ENCODE measurements around the gene DUSP21. TPM values are rescaled to one million over a fixed set of nuclear protein-coding genes. Genes with fewer than 3 reads are reported as not detected.

Gene DUSP21
- total RNA-seq, 2 experiments from 2014 or later = not detected

DNA sequence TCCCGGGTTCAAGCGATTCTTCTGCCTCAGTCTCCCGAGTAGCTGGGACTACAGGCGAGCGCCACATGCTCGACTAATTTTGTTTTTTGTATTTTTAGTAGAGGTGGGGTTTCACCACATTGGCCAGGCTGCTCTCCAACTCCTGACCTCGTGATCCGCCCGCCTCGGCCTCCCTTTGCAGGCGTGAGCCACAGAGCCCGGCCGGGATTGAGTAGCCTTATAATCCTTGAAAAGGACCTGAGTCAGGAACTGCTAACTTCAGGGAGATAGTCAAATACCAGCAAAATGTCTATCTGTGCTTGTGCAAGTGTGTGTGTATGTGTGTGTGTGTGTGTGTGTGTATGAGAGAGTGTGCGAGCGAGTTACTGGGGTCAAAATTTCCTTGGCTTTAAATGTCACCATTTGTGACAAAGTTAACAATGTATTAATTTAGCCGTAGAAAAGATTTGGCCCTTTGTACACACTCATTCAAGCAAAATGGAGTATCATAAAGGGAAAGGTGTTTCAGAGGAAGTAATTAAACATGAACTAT, 27.4 kb downstream of the DUSP21 start:
- CTCF ChIA-PET = interaction anchor here (0.5 kb wide), 1 partner anchor 28 kb away, joined by 3 read pairs; no protein-coding TSS in a partner anchor

DNA sequence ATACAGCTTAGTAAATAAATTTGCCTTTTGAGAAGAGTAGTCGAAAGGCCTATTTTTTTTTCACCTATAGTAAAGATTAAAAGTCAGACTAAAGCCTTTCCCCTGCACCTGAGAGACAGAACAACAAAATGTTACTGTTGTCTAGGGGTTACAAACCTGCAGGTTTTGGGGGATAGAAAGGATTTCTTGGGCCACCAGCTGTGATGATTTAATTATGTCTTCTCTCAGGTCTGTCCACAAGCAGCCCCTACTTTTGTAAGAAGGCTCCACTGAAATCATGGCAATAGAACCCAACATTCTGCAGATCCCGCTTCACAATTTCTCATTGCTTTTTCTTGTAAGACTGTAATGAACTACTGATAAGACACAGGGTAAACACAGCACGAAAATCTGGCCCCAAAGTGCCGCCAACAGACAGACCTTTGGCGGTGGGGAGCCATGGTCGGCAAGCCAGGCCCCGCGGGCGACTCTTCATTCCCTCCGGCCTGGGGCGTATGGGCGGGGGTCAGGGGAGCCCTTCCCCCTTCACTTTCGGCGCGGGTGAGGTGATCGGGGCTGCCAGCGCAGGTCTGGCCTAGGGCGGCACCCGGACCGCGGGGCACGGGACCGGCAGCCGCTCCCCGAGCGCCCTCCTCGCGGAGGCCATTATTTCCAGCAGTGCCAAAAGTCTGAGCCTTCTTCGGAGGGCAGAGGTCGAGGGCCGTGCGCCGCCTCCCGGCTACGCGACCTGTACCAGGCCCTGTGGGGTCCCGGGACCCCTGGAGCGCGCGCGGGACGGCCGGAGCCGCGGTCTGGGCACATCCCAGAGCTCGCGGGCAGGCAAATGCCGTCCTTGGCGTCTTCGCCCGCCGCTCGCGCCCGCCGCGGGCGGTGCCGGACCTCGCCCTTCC, 28.4 kb downstream of the DUSP21 start:
- H3K9me3 Mint-ChIP-seq (ENCODE audit: low read depth) = no peaks in the 10 kb centered on the region
- CTCF ChIA-PET = no interaction called here
- DNase-seq (peak; percentile 44), ATAC-seq (peak; percentile 25)
- H3K4me1 Mint-ChIP-seq = peaks cover 7% of the 10 kb centered on the region
- peak overlapping the region; percentile 92 for H3K27ac Mint-ChIP-seq
- peak overlapping the region; percentile 90 for H3K4me3 Mint-ChIP-seq
- no peaks in the 10 kb centered on the region for H3K27me3 Mint-ChIP-seq
- peaks cover 5% of the 10 kb centered on the region for H3K36me3 Mint-ChIP-seq

More for the DNA sequence above, 27.4 kb downstream of the DUSP21 start:
- no peaks in the 10 kb centered on the region for H3K27me3 Mint-ChIP-seq
- peaks cover 6% of the 10 kb centered on the region for H3K4me1 Mint-ChIP-seq
- H3K4me3 Mint-ChIP-seq = peak overlapping the region; percentile 48
- peaks cover 5% of the 10 kb centered on the region for H3K36me3 Mint-ChIP-seq
- ATAC-seq (no peak), DNase-seq (no peak)
- H3K9me3 Mint-ChIP-seq (ENCODE audit: low read depth) = no peaks in the 10 kb centered on the region
- peak overlapping the region; percentile 35 for H3K27ac Mint-ChIP-seq

DNA sequence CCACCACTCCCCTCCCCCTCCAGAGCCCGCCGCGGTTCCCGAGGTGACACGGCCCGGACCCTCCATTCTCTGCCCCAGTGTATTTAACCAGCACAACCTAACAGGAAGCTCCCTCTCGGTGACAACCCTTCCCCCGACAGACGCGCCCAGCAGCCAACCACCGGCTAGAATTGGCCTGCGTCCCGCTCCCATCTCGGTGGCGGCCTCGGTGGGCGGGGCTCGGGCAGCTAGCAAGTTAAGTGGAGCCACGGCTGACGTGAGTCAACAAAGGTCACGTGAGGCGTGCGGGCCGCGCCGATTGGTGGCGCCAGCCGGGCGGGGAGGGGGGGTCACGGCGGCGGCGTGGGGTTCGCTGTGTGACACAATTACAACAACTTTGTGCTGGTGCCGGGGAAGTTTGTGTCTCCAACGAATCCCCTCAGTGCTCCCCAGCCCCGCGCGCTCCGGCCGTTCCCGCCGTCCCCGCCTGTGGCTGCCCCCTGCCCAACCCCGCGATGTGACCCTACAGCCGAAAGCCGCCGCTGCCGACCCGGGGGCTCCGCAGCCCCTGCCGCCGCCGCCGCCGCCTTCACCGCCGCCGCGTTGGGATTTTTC, 29.1 kb downstream of the DUSP21 start, which contains the start of gene KDM6A:
Gene KDM6A (plus strand): TSS at position 368 of the 594 bp plus-strand sequence. CDS start 364 bp downstream, outside the sequence.
- peak; percentile 91 for ATAC-seq
- H3K4me1 Mint-ChIP-seq = peaks cover 9% of the 10 kb centered on the region
- CTCF ChIA-PET = no interaction called here
- peak within 1 kb of the TSS; percentile 90 for H3K4me3 Mint-ChIP-seq
- H3K27me3 Mint-ChIP-seq = no peaks in the 10 kb centered on the region
- peaks cover 7% of the 10 kb centered on the region for H3K36me3 Mint-ChIP-seq
- H3K9me3 Mint-ChIP-seq (ENCODE audit: low read depth) = no peaks in the 10 kb centered on the region
- peak; percentile 97 for DNase-seq
- peak within 1 kb of the TSS; percentile 98 for H3K27ac Mint-ChIP-seq

DNA sequence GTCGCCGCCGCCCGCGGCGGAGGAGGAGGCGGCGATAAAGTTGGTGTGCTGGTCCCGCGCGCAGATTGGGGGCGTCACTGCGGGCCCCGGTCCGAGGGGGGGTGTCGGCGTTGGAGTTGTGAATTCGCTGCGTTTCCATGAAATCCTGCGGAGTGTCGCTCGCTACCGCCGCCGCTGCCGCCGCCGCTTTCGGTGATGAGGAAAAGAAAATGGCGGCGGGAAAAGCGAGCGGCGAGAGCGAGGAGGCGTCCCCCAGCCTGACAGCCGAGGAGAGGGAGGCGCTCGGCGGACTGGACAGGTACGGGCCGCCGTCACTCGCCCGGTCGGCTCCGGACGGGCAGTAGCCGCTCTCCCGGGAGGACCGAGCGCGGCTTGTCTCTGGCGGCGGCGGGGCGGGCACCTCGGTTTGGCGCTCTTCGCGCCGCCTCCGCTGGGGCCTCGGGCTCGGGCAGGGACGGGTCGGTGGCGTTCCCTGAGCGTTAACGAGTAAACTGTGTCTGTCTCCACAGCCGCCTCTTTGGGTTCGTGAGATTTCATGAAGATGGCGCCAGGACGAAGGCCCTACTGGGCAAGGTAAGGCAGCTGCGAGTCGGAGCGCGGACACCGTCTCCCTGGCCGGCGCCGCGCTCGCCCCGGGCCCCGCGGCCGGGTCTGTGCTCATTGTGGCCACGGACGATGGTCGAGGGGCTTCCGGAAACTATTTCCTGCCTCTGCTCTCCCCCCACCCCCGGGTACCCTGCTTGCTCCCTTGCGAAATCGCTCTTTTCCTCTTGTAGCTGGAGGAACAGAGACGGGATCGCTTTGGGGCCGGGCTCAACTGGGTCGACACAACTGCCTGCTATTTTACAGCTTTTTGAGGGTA, 29.8 kb downstream of the DUSP21 start:
- H3K4me1 Mint-ChIP-seq = peaks cover 9% of the 10 kb centered on the region
- peak; percentile 55 for DNase-seq
- no peaks in the 10 kb centered on the region for H3K27me3 Mint-ChIP-seq
- peak overlapping the region; percentile 90 for H3K4me3 Mint-ChIP-seq
- H3K9me3 Mint-ChIP-seq (ENCODE audit: low read depth) = no peaks in the 10 kb centered on the region
- H3K27ac Mint-ChIP-seq = peak overlapping the region; percentile 98
- CTCF ChIA-PET = interaction anchor here (1.0 to 1.4 kb wide), 2 partner anchors 197 to 818 kb away, joined by 3 to 5 read pairs; no protein-coding TSS in a partner anchor
- H3K36me3 Mint-ChIP-seq = peaks cover 7% of the 10 kb centered on the region
- peak; percentile 4 for ATAC-seq

DNA sequence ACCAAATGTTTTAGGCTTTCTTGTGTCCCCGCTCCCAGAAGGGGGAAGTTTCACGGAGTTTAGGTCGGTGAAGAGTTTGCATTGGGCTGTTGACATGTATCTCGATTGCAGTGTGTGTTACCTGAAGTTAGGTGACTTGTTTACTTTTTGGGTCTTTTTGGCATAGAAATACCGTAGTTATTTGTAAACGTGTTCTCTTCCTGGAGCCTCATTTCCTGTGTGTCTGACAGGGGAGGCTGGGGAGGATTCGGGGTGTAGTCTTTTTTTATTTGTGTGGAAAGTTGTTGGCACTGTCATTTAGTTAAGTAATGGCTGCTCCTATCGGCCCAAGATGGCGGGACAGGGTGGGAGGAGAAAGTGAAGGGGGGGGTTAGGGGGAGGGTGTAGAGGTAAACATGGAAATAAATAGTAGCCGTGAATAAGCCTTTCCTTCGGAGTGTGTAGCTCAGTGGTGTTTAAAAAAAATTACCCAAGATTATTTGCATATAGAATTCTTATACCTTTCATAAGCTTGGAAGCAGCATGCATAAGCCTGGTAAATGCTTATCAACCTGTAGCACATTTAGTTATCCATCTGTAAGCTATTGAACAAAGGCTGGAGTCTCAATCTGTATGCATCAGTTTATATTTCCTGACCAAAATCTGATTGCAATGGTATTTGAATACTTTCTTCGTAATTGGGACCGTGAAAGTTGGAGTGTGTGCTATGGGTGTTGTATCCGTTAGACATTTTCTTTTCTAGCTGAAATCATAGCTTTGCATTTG, 30.8 kb downstream of the DUSP21 start:
- CTCF ChIA-PET = interaction anchor here (1.0 to 1.4 kb wide), 3 partner anchors 193 to 819 kb away, joined by 3 to 5 read pairs (median 5); no protein-coding TSS in a partner anchor
- Mint-ChIP-seq H3K36me3 (peaks cover 9% of the 10 kb centered on the region), H3K27me3 (no peaks in the 10 kb centered on the region), H3K4me3 (peak overlapping the region; percentile 90), H3K9me3 (ENCODE audit: low read depth) (no peaks in the 10 kb centered on the region), H3K4me1 (peaks cover 12% of the 10 kb centered on the region), H3K27ac (peak overlapping the region; percentile 98)
- DNase-seq (peak; percentile 59), ATAC-seq (no peak)

DNA sequence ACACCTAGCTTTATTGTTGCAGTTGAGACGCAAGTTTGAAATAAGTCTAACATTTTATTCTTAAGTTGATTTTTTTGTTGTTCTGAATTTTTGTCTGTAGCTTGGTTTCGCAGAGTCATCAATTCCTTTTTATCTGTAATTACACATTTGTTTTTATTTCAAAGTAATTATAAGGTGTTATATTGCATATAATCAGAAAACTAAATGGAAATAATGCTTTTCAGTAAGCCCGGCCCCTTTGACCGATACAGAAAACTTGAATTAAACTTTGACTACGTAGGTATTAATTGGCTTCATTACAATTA, 31.3 kb downstream of the DUSP21 start:
- peaks cover 13% of the 10 kb centered on the region for H3K4me1 Mint-ChIP-seq
- H3K4me3 Mint-ChIP-seq = peak overlapping the region; percentile 90
- no peaks in the 10 kb centered on the region for H3K27me3 Mint-ChIP-seq
- DNase-seq = no peak
- ATAC-seq = no peak
- CTCF ChIA-PET = interaction anchor here (1.3 kb wide), 1 partner anchor 193 kb away, joined by 5 read pairs; no protein-coding TSS in a partner anchor
- H3K9me3 Mint-ChIP-seq (ENCODE audit: low read depth) = no peaks in the 10 kb centered on the region
- H3K36me3 Mint-ChIP-seq = peaks cover 11% of the 10 kb centered on the region
- peak overlapping the region; percentile 98 for H3K27ac Mint-ChIP-seq

DNA sequence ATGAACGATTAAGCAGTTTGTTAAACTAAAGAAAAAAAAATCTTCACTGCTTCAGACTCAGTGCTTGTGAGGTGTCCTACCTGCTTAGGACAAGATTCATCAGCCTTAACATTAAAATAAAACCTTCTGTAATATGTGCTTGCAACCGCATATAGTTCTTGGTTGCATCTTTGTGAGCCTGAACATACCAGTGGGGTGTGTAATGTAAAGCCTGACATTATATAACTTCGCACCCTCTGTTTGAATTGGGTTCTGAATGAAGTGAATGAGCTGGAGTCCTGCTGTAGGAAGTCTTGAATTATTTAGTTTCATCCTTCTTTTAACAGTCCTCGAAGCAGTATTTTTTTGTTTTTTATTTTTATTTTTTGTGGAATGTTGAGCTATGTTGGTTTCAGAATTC, 32.3 kb downstream of the DUSP21 start:
- CTCF ChIA-PET = interaction anchor here (1.1 kb wide), 1 partner anchor 311 kb away, joined by 3 read pairs; no protein-coding TSS in a partner anchor
- ATAC-seq (no peak), DNase-seq (no peak)
- H3K4me3 Mint-ChIP-seq = peak overlapping the region; percentile 39
- peaks cover 12% of the 10 kb centered on the region for H3K4me1 Mint-ChIP-seq
- no peaks in the 10 kb centered on the region for H3K9me3 Mint-ChIP-seq (ENCODE audit: low read depth)
- H3K27ac Mint-ChIP-seq = no peak overlapping the region
- no peaks in the 10 kb centered on the region for H3K27me3 Mint-ChIP-seq
- H3K36me3 Mint-ChIP-seq = peaks cover 14% of the 10 kb centered on the region

DNA sequence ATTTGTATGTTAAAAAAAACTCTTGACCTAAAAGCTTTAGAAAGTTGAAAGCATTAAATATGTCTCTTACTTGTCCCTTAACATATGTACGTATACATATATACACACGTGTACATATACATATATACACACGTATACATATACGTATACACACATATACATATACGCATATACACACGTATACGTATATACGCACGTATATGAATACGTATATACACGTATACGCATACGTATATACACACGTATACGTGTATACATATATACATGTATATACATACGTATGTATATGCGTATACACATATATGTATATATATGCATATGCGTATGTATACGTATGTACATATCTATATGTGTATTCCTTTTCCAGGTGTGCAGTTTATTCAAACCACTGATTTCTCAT, 32.9 kb downstream of the DUSP21 start:
- CTCF ChIA-PET = interaction anchor here (1.1 kb wide), 1 partner anchor 310 kb away, joined by 3 read pairs; no protein-coding TSS in a partner anchor
- ATAC-seq = no peak
- Mint-ChIP-seq H3K27ac (no peak overlapping the region), H3K9me3 (ENCODE audit: low read depth) (no peaks in the 10 kb centered on the region), H3K4me3 (no peak overlapping the region), H3K36me3 (peaks cover 16% of the 10 kb centered on the region), H3K27me3 (no peaks in the 10 kb centered on the region), H3K4me1 (peaks cover 8% of the 10 kb centered on the region)
- DNase-seq = no peak

DNA sequence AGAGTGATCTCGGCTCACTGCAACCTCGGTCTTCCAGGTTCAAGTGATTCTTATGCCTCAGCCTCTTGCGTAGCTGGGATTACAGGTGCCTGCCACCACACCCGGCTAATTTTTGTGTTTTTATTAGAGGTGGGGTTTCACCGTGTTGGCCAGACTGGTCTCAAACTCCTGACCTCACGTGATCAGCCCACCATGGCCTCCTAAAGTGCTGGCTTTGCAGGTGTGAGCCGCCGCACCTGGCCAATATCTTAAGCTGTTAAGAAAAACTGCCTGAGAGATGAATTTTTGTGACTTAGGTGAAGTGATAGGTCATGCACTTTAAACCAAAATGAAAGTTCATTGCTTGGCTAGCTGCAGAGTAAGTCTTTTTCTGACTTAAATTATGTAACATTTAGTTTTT, 35.0 kb downstream of the DUSP21 start:
- ATAC-seq (no peak), DNase-seq (no peak)
- Mint-ChIP-seq H3K27me3 (no peaks in the 10 kb centered on the region), H3K27ac (no peak overlapping the region), H3K36me3 (peaks cover 16% of the 10 kb centered on the region), H3K9me3 (ENCODE audit: low read depth) (no peaks in the 10 kb centered on the region), H3K4me1 (peaks cover 10% of the 10 kb centered on the region), H3K4me3 (no peak overlapping the region)
- CTCF ChIA-PET = no interaction called here

DNA sequence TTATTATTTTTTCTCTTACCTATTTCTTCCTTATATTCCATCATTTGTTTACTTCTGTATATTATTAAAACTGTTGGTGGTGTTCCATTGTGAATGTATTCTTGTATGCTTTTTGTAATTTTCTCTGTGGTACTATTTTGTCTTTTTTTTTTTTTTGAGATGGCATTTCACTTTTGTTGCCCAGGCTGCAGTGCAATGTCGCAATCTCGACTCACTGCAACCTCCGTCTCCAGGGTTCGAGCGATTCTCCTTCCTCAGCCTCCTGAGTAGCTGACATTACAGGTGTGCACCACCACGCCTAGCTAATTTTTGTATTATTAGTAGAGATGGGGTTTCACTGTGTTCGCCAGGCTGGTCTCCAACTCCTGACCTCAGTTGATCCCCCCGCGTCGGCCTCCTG, 37.7 kb downstream of the DUSP21 start:
- peaks cover 13% of the 10 kb centered on the region for H3K36me3 Mint-ChIP-seq
- no peaks in the 10 kb centered on the region for H3K27me3 Mint-ChIP-seq
- DNase-seq (no peak), ATAC-seq (no peak)
- no peak overlapping the region for H3K4me3 Mint-ChIP-seq
- H3K9me3 Mint-ChIP-seq (ENCODE audit: low read depth) = no peaks in the 10 kb centered on the region
- peaks cover 15% of the 10 kb centered on the region for H3K4me1 Mint-ChIP-seq
- CTCF ChIA-PET = no interaction called here
- no peak overlapping the region for H3K27ac Mint-ChIP-seq

DNA sequence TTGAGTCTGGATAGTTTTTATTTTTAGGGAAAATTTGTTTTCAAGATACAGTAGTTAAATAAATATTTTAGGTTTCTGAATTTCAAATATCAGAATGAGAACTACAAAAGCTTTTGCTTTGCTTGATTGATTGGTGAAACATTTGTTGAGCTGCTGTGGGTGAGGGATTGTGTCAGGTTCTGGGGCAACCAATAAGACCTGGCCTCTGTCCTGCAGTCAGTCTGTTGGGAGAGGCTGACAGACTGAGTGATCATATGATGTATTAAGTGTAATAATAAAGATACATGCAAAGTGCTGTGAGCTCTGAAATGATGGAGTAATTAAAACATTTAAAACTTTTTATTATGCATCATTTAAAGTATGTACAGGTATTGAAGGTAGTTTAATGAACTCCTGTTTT, 38.8 kb downstream of the DUSP21 start:
- CTCF ChIA-PET = no interaction called here
- no peak overlapping the region for H3K4me3 Mint-ChIP-seq

DNA sequence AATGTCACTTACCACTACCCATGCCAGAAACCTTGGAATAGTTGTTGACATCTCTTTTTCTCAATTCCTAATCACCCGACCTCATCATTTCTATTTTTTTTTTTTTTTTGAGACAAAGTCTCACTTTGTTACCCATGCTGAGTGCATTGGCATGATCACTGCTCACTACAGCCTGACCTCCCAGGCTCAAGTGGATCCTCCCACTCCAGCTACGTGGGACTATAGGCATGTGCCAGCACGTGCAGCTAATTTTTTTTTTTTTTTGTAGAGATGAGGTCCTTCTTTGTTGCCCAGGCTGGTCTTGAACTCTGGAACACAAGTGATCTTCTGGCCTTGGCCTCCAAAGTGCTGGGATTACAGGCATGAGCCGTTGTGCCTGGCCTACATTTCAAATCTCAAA, 41.1 kb downstream of the DUSP21 start:
- Mint-ChIP-seq H3K4me3 (no peak overlapping the region), H3K27me3 (no peaks in the 10 kb centered on the region), H3K4me1 (peaks cover 12% of the 10 kb centered on the region), H3K27ac (no peak overlapping the region), H3K9me3 (ENCODE audit: low read depth) (no peaks in the 10 kb centered on the region), H3K36me3 (peaks cover 11% of the 10 kb centered on the region)
- ATAC-seq (no peak), DNase-seq (no peak)
- CTCF ChIA-PET = no interaction called here

More for the DNA sequence above, 38.8 kb downstream of the DUSP21 start:
- Mint-ChIP-seq H3K9me3 (ENCODE audit: low read depth) (no peaks in the 10 kb centered on the region), H3K27ac (no peak overlapping the region), H3K27me3 (no peaks in the 10 kb centered on the region), H3K4me1 (peaks cover 14% of the 10 kb centered on the region), H3K36me3 (peaks cover 14% of the 10 kb centered on the region)
- ATAC-seq = no peak
- DNase-seq = no peak
